ENCODE measurements around the gene INPP5J. TPM values are rescaled to one million over a fixed set of nuclear protein-coding genes. Genes with fewer than 3 reads are reported as not detected.

Gene INPP5J
- total and polyA plus RNA-seq, 2 of the 13 experiments (the other 11 are each of a cell fraction or from before 2014, with no cell fraction given), result 0.24 to 1.1 TPM

DNA sequence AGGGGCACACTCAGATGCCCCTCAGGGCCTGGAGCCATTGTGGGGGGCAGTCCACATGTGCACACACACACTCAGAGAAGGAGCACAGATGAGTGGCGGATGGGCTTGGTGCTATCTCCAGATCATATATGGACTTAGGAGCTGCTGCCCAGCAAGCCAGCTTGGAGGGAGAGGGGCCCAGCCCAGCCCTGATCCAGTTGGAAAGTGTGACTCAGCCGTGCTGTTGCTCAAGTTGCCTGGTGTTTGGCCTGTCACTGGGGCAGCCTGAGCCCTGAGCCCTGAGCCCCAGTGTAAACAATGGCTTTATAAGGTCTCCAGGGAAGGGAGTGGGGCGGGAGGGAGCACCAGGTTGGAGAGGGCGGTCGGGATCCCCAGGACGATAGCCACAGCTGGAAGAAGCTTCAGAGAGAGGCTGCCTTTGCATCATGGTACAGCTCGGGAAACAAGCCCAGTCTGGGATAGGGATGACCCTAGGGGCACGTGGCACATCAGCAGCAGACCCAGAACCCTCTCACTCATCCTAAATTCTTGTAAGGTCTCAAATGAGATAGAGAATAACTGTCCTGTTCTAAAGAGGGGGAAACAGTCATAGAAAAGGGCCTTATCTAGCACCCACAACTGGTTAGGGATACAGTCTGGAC is 20.2 kb upstream of the INPP5J start (continued):
- TF ChIP-seq U2AF2 (IDR thresholded peaks at IDR 0.05; ENCODE audit: low read depth, low read length), result no peak
- no peak for TF ChIP-seq ZNF766 (CRISPR knock-in tag; IDR thresholded peaks at IDR 0.05; ENCODE audit: borderline replicate concordance)
- no peak for TF ChIP-seq CREM (IDR thresholded peaks at IDR 0.05)
- no peak for TF ChIP-seq CREM (CRISPR knock-in tag; IDR thresholded peaks at IDR 0.05)
- TF ChIP-seq SIN3A (IDR thresholded peaks at IDR 0.05; ENCODE audit: borderline replicate concordance, low read depth, low read length), result no peak
- TF ChIP-seq, protein P1, sequence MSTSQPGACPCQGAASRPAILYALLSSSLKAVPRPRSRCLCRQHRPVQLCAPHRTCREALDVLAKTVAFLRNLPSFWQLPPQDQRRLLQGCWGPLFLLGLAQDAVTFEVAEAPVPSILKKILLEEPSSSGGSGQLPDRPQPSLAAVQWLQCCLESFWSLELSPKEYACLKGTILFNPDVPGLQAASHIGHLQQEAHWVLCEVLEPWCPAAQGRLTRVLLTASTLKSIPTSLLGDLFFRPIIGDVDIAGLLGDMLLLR (CRISPR knock-in tag; IDR thresholded peaks at IDR 0.05), result no peak
- no peak for TF ChIP-seq ELK4 (CRISPR knock-in tag; IDR thresholded peaks at IDR 0.05; ENCODE audit: borderline replicate concordance)
- TF ChIP-seq AKAP8 (CRISPR knock-in tag; IDR thresholded peaks at IDR 0.05), result no peak
- TF ChIP-seq GZF1 (CRISPR knock-in tag; IDR thresholded peaks at IDR 0.05), result no peak
- TF ChIP-seq SCMH1 (CRISPR knock-in tag; IDR thresholded peaks at IDR 0.05; ENCODE audit: borderline replicate concordance), result no peak
- TF ChIP-seq TP53 (CRISPR knock-in tag; conservative IDR thresholded peaks at IDR 0.05), result no peak
- TF ChIP-seq ZBTB7B (CRISPR knock-in tag; IDR thresholded peaks at IDR 0.05), result no peak
- no peak for TF ChIP-seq SMARCC2 (IDR thresholded peaks at IDR 0.05)
- no peak for TF ChIP-seq ZNF563 (CRISPR knock-in tag; IDR thresholded peaks at IDR 0.05)
- no peak for TF ChIP-seq CREB1 (IDR thresholded peaks at IDR 0.05)
- no peak for TF ChIP-seq CREB1 (CRISPR knock-in tag; IDR thresholded peaks at IDR 0.05)
- no peak for TF ChIP-seq MLX (CRISPR knock-in tag; IDR thresholded peaks at IDR 0.05)
- TF ChIP-seq BRD4 (CRISPR knock-in tag; IDR thresholded peaks at IDR 0.05), result no peak
- no peak for TF ChIP-seq ZNF18 (CRISPR knock-in tag; IDR thresholded peaks at IDR 0.05; ENCODE audit: insufficient replicate concordance)
- no peak for TF ChIP-seq NFE2L1 (CRISPR knock-in tag; IDR thresholded peaks at IDR 0.05; ENCODE audit: borderline replicate concordance)
- no peak for TF ChIP-seq ARNT (IDR thresholded peaks at IDR 0.05)
- TF ChIP-seq, protein P2, sequence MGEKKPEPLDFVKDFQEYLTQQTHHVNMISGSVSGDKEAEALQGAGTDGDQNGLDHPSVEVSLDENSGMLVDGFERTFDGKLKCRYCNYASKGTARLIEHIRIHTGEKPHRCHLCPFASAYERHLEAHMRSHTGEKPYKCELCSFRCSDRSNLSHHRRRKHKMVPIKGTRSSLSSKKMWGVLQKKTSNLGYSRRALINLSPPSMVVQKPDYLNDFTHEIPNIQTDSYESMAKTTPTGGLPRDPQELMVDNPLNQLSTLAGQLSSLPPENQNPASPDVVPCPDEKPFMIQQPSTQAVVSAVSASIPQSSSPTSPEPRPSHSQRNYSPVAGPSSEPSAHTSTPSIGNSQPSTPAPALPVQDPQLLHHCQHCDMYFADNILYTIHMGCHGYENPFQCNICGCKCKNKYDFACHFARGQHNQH (CRISPR knock-in tag; IDR thresholded peaks at IDR 0.05), result no peak
- no peak for TF ChIP-seq HMGA1 (CRISPR knock-in tag; conservative IDR thresholded peaks at IDR 0.05)
- TF ChIP-seq NCOA2 (CRISPR knock-in tag; IDR thresholded peaks at IDR 0.05), result 0 out of 2 replicates have a peak, but pooled peaks have one; percentile 20
- no peak for TF ChIP-seq ZNF75D (CRISPR knock-in tag; IDR thresholded peaks at IDR 0.05; ENCODE audit: borderline replicate concordance)
- 0 out of 2 replicates have a peak, but pooled peaks have one; percentile 60 for TF ChIP-seq ZSCAN21 (CRISPR knock-in tag; IDR thresholded peaks at IDR 0.05; ENCODE audit: borderline replicate concordance)
- no peak for TF ChIP-seq GPBP1L1 (CRISPR knock-in tag; IDR thresholded peaks at IDR 0.05)
